HG03060 (cell line): Measurements from ENCODE around the gene NUDT2.
A peak's percentile ranks its signal among the peaks of the same experiment; 100 is the strongest.
"Not testable (repeated sequence)": the region's sequence is repeated elsewhere in the genome, so short reads cannot be mapped to it uniquely, and the experiment has no call there.

Experiments used
- ATAC-seq: cut with Tn5 transposase; IDR thresholded peaks from one replicate; pipeline ENCODE4 v1.9.1; 2021; ENCODE audit warnings: low read depth, moderate number of reproducible peaks; ENCODE audit not compliant: unreplicated experiment

NUDT2 gene

DNA sequence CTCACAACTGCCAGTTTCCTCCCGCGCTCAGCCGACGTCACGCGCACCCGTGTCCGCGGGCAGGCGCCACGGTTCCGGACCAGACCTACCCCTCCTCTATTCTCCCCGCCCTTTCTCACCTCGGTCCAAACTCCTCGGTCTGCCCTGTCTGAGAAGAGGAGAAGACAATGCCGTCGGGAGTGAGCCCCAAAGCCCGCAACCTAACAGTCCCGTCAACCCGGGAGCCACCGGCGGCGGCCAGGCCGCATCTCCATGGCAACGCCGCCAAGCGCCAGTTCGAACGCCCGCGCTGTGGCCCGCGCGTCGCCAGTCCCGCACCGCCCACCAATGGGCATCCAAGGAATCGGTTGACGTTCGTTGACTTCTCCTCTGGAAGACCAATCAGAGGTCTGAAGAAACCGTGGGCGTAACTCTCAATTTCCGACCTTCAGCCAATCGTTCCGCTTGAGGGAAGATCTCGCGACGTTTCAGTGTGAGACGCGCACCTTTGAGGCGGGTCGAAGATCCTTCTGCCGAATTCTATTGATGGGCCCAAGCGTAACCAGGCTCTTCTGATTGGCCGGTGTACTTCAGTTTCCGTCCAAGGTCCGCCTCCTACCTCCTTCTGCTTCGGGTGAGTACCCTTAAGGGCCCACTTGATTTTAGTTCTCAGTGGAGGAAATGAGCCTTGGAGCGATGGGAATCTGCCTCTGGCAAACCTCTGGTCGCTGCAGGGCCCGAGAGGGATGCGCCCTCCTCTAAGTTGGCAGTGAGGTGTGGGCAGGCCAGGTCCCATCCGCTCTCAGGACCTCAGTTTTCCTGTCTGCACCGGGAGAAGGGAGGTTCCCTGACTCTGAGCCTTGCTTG is at the start of gene NUDT2, which contains the start of gene KIF24:
NUDT2 (plus strand) TSS at position 583 of the 846 bp plus-strand sequence. CDS start 9,471 bp downstream, outside the sequence.
KIF24 (minus strand) TSS at position 282 of the 846 bp plus-strand sequence. CDS start 17,922 bp downstream, outside the sequence.
- ATAC-seq = peak; percentile 89

DNA sequence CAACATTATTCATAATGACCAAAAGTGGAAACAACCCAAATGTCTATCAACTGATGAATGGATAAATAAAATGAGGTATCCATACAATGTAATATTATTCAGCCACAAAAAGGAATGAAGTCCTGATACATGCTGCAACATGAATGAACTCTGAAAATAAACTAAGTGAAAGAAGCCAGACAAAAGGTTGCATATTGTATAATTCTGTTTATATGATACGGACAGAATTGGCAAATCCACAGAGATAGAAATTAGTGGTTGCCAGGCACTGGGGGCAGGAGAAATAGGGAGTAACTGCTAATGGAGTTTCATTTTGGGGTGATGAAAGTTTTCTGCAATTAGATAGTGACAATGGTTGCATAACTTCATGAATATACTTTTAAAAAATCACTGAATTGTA is 47.3 kb upstream of the NUDT2 start:
- ATAC-seq = no peak

DNA sequence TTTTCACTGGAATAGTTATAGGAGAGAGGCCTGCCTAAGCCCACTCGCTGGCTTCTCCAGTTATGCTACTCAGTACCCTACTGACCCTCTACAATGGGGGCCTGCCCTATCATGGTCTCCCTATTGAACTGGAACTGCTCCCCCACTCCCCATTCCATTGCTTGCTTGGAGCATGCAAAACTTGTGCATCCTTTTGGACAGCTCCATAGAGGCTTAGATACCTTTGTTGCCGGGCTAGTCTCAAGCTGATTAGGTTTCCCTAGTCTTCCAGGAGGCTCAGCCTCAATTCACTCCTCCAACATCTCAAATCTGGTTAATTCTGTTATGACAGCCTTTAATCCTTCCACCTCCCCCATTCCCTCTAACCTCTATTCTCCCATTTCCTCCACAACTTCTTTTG is 40.2 kb upstream of the NUDT2 start:
- no peak for ATAC-seq

DNA sequence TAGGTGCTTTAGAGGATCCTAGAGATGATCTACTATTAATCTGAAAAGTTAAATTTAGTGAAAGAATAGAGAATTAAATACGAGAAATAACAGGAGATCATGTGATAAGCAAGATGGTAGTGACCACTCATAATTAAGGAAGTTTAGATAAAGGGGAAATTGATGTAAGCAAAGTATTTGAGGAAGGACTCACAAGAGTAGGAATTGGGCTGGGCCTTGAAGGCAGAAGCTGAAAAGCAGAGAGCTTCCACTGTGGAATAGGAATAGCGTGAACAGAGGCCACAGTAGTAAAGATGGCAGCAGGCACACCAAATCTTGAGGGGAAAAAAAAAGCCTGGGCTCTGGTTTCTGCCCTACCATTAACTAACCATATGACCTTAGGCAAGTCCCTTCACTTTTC is 38.3 kb upstream of the NUDT2 start:
- ATAC-seq = no peak

DNA sequence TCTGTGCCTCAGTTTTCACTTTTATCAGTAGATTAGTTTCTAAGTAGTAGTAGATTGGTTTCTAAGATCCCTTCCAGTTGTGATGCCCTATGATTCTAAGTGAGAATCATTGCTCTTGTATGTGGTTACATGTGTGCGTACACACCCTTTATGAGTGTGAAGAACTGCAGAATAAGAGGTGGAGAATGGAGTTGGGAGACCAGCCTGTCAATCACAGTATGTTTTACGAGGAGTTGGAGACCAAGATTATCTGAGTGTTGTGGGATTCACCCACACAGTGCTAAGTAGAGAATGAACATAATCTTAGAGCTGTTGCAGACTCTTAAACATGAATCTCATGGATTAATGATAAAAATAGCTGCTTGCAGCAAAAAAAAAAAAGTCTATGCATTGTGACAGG is 37.9 kb upstream of the NUDT2 start:
- ATAC-seq = no peak

GRCh38 chr9:34292552-34292951 is 36.8 kb upstream of the NUDT2 start:
- no peak for ATAC-seq

- not testable (repeated sequence) for ATAC-seq
Observed at GRCh38 chr9:34301064-34301463, 28.3 kb upstream of the NUDT2 start.

DNA sequence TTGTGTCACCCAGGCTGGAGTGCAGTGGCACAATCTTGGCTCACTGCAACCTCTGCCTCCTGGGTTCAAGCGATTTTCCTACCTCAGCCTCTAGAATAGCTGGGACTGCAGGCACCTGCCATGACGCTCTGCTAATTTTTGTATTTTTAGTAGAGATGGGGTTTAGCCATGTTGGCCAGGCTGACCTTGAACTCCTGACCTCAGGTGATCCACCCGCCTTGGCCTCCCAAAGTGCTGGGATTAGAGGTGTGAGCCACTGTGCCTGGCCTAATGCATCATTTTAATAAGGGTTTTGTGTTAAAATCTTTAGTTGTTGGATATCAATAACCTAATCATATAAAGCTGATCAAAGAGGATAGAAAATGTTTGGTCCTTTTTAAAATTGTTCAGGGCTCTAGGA is 21.1 kb upstream of the NUDT2 start:
- not testable (repeated sequence) for ATAC-seq

DNA sequence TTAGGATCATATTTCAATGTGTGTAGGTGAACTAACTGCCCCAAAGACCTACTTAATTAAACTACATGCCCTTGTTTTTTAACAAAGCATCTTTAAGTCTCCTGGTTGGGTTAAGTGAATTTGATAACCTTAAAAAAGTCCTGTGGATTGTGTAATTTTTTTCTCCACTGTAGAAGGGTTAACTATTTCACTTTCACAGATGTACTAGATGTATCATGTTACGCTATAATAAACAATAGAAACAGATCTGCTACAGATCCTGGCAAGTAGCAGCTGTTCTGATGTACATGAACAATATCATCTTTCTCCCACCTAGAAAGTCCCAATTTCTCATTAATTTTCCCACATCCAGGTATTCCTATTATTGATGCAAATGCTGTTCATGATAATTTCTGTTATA is 19.2 kb upstream of the NUDT2 start:
- ATAC-seq = no peak

- ATAC-seq = no peak
Observed at GRCh38 chr9:34311499-34312185, 17.7 kb upstream of the NUDT2 start.

DNA sequence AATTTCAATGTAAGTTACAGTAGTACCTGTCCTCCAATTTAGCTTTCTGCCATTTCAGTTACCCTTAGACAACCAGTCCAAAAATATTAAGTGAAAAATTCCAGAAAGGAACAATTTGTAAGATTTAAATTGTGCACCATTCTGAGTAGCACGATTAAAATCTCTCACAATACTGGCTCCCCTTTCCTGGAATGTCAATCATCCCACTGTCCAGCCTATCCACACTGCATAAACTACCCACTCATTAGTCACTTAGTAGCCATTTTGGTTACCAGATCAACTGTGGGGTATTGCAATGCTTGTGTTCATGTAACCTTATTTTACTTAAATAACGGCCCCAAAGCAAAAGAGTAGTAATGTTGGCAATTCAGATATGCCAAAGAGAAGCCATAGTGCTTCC is 11.9 kb upstream of the NUDT2 start:
- ATAC-seq = no peak

- ATAC-seq = no peak
Observed at GRCh38 chr9:34318163-34318790, 11.1 kb upstream of the NUDT2 start.

GRCh38 chr9:34321451-34321850 is 7.9 kb upstream of the NUDT2 start:
- no peak for ATAC-seq

GRCh38 chr9:34322899-34323591 is 6.3 kb upstream of the NUDT2 start:
- ATAC-seq = no peak

GRCh38 chr9:34326690-34327089 is 2.7 kb upstream of the NUDT2 start:
- ATAC-seq = no peak

- ATAC-seq = no peak
Observed at GRCh38 chr9:34328500-34328986, 826 bp upstream of the NUDT2 start.

- ATAC-seq = no peak
Observed at GRCh38 chr9:34331196-34331595, 1.8 kb downstream of the NUDT2 start.

GRCh38 chr9:34332076-34332964 is 3.0 kb downstream of the NUDT2 start:
- ATAC-seq = no peak

DNA sequence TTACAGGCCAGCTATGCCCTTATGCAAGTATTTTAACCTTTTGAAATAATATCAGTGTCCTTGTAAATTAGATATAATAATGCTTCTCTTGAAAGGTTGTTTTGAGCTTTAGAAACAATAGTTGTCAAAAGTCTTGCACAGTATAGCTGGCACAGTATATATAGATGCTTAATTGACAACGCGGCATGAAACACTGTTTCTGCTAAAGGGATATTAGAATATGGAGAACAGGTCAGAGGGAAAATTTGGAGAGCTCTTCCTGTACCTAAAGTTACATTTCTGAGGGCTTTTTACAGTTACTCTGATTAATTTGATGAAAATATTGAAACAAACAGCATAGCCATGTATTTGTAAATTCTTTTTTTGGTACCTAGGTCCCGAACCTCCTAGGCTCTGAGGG is 4.5 kb downstream of the NUDT2 start:
- ATAC-seq = no peak
